Parathyroid adenoma (tissue), 2 donors: Measurements from ENCODE around the gene TEX261.

Experiments used
- H2AFZ ChIP-seq: fragments of 300-600 bp; sonication (generic); one replicate; pipeline ENCODE4 v1.7.0; 2017; ENCODE audit warnings: antibody characterized with exemption, mild to moderate bottlenecking
- H3K27ac ChIP-seq: fragments of 300-600 bp; sonication (generic); one replicate; pipeline ENCODE4 v1.7.0; 2017
- H3K27me3 ChIP-seq: fragments of 300-600 bp; sonication (generic); one replicate; pipeline ENCODE4 v1.7.0; 2017; ENCODE audit warnings: low read length; ENCODE audit not compliant: control insufficient read depth, insufficient read depth
- H3K36me3 ChIP-seq: fragments of 300-600 bp; sonication (generic); one replicate; pipeline ENCODE4 v1.7.0; 2017; ENCODE audit warnings: low read length; ENCODE audit not compliant: control insufficient read depth, insufficient read depth
- H3K4me1 ChIP-seq: fragments of 300-600 bp; sonication (generic); one replicate; pipeline ENCODE4 v1.7.0; 2017; ENCODE audit warnings: control low read depth
- H3K4me2 ChIP-seq: fragments of 300-600 bp; sonication (generic); one replicate; pipeline ENCODE4 v1.7.0; 2017; ENCODE audit warnings: low read length
- H3K4me3 ChIP-seq: fragments of 300-600 bp; sonication (generic); one replicate; pipeline ENCODE4 v1.7.0; 2017; ENCODE audit warnings: low read depth, low read length
- H3K79me2 ChIP-seq: fragments of 300-600 bp; sonication (generic); one replicate; pipeline ENCODE4 v1.7.0; 2017; ENCODE audit warnings: control low read depth
- H3K9ac ChIP-seq: fragments of 300-600 bp; sonication (generic); one replicate; pipeline ENCODE4 v1.7.0; 2017; ENCODE audit warnings: mild to moderate bottlenecking
- H3K9me3 ChIP-seq: fragments of 300-600 bp; sonication (generic); one replicate; pipeline ENCODE4 v1.7.0; 2017; ENCODE audit warnings: low read length; ENCODE audit not compliant: control insufficient read depth
- CTCF ChIP-seq: fragments of 300-600 bp; sonication (generic); IDR thresholded peaks from one replicate; pipeline ENCODE4 v1.7.0; 2017; ENCODE audit warnings: antibody characterized with exemption, mild to moderate bottlenecking
- donor health status: primary hyperparathyroidism.

Gene TEX261

GRCh38 chr2:70943205-70943871, 51.3 kb downstream of the TEX261 start:
- Histone ChIP-seq H3K9me3 (no peaks in the 10 kb centered on the region), H3K4me1 (no peaks in the 10 kb centered on the region), H2AFZ (no peak overlapping the region), H3K79me2 (no peaks in the 10 kb centered on the region), H3K27me3 (no peaks in the 10 kb centered on the region), H3K4me3 (no peak overlapping the region), H3K9ac (no peak overlapping the region), H3K36me3 (no peaks in the 10 kb centered on the region), H3K27ac (no peak overlapping the region), H3K4me2 (no peak overlapping the region)
- TF ChIP-seq CTCF = no peak

- no peaks in the 10 kb centered on the region for H3K27me3 ChIP-seq
Observed at GRCh38 chr2:70942396-70943204, 52.1 kb downstream of the TEX261 start.

GRCh38 chr2:70941701-70942100, 53.0 kb downstream of the TEX261 start:
- TF ChIP-seq CTCF = no peak
- no peak overlapping the region for H3K4me3 ChIP-seq
- H3K9ac ChIP-seq = no peak overlapping the region
- H3K27ac ChIP-seq = no peak overlapping the region
- H3K36me3 ChIP-seq = no peaks in the 10 kb centered on the region
- H3K79me2 ChIP-seq = no peaks in the 10 kb centered on the region
- H3K9me3 ChIP-seq = no peaks in the 10 kb centered on the region
- no peak overlapping the region for H2AFZ ChIP-seq
- no peaks in the 10 kb centered on the region for H3K4me1 ChIP-seq
- H3K27me3 ChIP-seq = no peaks in the 10 kb centered on the region
- H3K4me2 ChIP-seq = no peak overlapping the region

More at GRCh38 chr2:70942396-70943204, 52.1 kb downstream of the TEX261 start:
- no peak overlapping the region for H3K9ac ChIP-seq
- no peak overlapping the region for H3K27ac ChIP-seq
- H3K4me3 ChIP-seq = no peak overlapping the region
- H2AFZ ChIP-seq = no peak overlapping the region
- no peaks in the 10 kb centered on the region for H3K4me1 ChIP-seq
- no peak for TF ChIP-seq CTCF
- H3K9me3 ChIP-seq = no peaks in the 10 kb centered on the region
- no peaks in the 10 kb centered on the region for H3K79me2 ChIP-seq
- no peaks in the 10 kb centered on the region for H3K36me3 ChIP-seq
- no peak overlapping the region for H3K4me2 ChIP-seq

GRCh38 chr2:70941186-70941585, 53.5 kb downstream of the TEX261 start:
- H3K9ac ChIP-seq = no peak overlapping the region
- no peak overlapping the region for H3K4me3 ChIP-seq
- no peak overlapping the region for H2AFZ ChIP-seq
- no peaks in the 10 kb centered on the region for H3K79me2 ChIP-seq
- H3K27me3 ChIP-seq = no peaks in the 10 kb centered on the region
- no peaks in the 10 kb centered on the region for H3K4me1 ChIP-seq
- H3K27ac ChIP-seq = no peak overlapping the region
- no peaks in the 10 kb centered on the region for H3K9me3 ChIP-seq
- TF ChIP-seq CTCF = no peak
- no peak overlapping the region for H3K4me2 ChIP-seq
- H3K36me3 ChIP-seq = no peaks in the 10 kb centered on the region
